ENCODE results near the gene MTREX.

The MTREX gene

GRCh38 chr5:55385846-55386245 is 78.1 kb downstream of the MTREX start:
- no peak for FAIRE-seq

DNA sequence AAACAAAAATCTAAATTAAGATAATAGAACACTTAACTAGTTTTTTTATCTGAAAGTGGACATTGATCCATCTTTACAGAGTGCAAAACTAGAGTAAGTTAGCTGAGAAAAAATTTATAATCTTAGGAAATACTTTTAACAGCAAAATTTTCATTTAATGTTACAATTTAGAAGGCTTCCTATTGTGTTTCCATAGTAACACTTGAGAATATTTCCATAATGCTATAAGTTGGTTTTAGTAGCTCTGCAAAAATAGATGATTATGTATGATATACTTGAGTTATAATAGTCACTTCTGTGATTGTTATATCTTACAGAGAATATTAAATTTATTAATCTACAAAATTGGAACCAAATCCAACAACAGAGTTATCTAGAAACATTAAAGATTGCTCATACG is 78.6 kb downstream of the MTREX start:
- FAIRE-seq = peak; percentile 19

DNA sequence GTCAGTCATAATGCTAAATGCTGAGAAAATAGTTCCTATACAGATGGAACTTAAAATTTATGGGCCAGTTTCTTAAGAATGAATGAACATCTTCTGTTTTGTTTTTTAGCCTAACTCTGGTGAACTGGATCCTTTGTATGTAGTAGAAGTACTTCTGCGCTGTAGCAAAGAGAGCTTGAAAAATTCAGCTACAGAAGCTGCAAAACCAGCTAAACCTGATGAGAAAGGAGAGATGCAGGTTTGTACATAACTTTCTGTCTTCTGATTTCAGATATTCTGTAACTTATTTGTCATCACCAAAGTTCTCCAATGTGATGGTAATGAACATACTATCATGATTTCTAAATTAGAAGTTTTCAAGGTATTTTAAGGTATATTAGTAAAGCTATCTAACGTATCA is 80.1 kb downstream of the MTREX start:
- no peak for FAIRE-seq

DNA sequence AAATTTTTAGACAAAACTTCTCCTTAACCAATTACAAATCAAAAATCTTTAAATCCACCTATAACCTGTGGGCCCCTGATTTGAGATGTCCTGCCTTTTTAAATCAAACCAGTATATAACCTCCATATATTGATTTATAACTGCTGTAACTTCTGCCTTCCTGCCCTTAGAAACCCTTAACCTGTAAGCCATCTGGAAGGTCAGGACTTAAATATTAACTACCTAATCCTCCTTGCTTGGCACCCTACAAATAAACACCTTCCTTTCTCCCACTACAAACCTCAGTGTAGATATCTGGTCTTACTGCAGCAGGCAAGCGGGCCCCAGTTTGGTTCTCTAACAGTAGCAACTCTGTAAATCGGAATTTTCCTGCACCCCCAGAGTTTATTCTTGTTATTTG is 83.9 kb downstream of the MTREX start:
- no peak for FAIRE-seq

DNA sequence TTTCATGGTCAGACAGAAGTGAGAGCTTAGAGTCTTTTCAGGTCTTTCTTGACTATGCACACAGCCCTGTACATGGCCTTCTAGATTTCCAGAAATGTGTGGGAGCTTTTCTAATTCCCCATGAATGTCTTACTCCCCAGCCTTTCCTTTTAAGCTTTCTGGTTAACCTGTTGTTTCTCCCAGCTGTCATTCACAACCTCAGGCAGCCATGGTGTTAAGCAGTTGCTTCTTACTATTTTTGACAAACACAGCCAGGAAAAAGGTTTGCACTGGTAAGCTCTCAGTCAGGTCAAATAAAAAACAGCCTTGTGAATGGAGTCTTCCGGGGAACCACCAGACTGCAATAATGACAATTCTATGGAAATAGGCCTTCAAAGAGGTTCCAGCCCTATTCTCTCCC is 84.9 kb downstream of the MTREX start:
- FAIRE-seq = no peak

GRCh38 chr5:55393501-55394175 is 85.8 kb downstream of the MTREX start:
- no peak for FAIRE-seq

- FAIRE-seq = no peak
Observed at GRCh38 chr5:55402199-55402598, 94.4 kb downstream of the MTREX start.

DNA sequence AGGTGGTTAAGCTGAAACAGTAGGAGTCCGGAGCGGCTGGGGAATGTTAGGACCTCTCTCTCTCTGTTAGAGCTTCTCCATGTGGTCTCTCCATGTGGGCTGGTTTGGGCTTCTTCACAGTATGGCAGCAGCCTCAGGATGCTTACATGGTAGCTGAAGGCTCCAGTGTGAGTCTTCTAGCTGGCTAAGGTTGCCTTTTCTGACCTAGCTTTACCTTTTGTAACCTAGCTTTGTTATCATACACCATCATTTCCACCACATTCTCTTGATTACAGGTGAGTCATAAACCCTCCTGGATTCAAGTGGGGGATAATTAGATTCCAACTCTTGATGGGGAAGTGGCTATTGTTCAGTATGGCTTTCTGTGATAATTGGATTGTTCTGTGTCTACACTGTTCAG is 98.5 kb downstream of the MTREX start:
- FAIRE-seq = no peak

DNA sequence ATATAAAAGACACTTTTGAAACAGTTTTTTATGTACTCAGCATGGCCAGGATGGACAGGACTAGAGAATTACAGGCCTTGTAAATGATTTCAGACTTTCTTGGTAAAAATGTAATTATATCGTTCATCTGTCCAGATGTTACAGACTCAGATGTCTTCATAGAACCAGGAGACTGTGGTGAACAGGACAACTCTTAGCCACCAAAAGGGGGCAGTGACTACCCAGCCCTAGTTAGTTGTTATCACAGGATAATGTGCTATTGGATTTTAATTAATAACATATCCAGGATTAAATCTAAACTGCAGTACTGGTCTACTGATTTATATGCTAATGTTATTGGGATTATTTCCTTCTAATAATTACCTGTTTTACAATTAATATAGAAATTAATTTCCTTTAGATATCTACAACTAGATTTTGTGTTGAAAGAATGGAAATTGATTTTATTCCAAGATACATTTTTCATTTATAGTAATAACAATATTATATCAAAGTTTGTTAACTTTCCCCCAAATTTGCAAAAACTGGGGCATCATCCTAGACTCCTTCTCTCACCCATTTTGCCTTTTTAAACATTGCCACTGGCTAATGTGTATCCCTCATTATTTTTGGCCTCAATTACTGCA is 99.4 kb downstream of the MTREX start:
- peak; percentile 68 for FAIRE-seq

- no peak for FAIRE-seq
Observed at GRCh38 chr5:55407984-55408383, 100.2 kb downstream of the MTREX start.

- no peak for FAIRE-seq
Observed at GRCh38 chr5:55409775-55410174, 102.0 kb downstream of the MTREX start.

DNA sequence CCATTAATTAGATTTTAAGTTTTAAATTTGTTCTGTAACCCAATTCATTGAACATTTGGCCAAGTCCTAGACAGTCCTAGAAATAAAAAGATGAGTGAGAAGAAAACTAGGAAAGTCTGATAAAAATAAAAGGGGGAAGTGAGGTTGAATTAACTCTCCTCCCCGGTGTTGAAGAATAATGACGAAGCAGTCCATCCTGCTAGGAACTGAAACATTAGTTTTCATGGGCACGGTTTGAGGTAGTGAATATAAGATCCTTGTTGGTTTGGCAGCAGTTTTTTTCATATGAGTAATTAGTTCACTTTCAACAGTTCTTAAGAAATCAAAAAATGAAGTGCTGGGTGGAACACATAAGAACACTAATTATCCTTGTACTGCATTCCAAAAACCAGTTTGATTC is 103.1 kb downstream of the MTREX start:
- no peak for FAIRE-seq

- FAIRE-seq = no peak
Observed at GRCh38 chr5:55411876-55412275, 104.1 kb downstream of the MTREX start.

DNA sequence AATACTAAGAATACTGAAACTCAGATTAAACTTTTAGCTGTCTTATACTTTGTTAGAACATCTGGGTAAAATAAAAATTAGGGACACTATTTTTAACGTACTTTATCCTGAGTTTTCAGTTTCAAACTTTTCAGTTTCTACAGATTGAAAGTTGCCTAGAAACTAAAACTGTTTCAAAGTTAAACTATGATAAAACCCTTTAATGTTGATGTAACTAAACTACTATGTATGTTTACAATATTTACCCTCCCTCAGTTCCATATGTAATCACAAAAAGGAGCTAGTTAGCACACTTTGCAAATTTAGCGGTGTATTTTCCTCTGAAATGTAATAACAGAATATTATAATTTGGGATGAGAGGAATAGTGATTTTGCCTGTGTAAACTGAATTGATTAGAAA is 105.9 kb downstream of the MTREX start:
- FAIRE-seq = no peak

GRCh38 chr5:55415071-55415470 is 107.3 kb downstream of the MTREX start:
- FAIRE-seq = no peak

DNA sequence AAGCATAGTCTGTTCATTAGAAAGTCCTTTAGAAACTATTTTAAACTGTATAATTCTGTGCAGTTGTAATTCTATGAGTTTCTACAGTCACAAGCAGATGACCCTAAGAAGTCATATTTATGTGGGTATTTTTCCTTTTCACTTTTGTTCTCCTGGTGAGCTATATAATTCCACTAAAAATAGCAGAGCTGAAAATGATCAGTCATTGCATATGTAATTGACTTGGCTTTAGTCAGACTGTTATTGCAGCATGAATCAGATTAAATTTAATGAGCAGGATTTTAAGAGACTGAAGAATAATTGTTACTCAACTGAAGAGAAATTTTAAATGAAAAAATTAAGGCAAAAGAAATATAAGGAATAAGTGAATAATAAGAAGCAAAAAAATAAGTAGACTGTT is 108.5 kb downstream of the MTREX start:
- FAIRE-seq = peak; percentile 3

- no peak for FAIRE-seq
Observed at GRCh38 chr5:55418994-55419968, 111.5 kb downstream of the MTREX start.

DNA sequence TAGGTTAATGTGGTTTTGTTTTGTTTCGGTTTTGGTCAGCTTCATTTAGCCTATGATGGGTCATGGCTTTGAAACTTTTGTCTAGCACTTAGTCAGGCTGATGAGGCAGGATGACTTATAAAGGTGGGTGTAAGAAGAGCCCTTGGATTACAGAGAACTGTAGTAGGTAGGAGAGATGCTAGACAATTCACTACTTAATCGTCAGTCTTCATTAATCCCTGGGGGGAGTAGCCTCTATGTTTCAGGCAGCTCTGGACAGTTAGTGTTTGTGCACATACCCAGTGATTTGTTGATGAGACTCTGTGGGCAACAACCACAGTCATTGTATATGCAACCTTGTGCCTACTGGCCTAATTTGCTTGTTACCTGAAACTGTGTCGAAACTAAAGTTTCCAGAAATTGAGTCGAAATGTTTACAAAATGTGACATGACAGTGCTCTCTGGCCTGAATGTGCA is 113.3 kb downstream of the MTREX start:
- FAIRE-seq = no peak

GRCh38 chr5:55426455-55426854 is 118.7 kb downstream of the MTREX start:
- no peak for FAIRE-seq

DNA sequence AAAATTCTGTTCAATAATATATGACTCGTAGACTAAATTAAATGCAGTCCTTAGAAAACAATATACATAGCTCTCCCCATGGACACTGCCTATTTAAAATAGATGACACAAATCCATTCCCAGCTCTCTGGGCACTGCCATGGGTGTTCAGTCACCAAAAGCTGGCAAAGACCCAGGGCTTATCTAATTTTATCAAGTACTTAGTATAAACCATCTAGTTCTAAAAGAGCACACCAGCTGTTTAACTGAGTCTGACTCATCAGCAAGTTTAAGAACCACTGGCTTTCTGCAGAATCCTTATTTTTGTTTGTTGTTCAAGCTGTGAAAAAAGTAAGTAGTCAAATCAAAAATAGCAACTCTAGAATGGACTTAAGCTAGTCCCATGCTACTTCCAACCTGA is 119.4 kb downstream of the MTREX start:
- no peak for FAIRE-seq

DNA sequence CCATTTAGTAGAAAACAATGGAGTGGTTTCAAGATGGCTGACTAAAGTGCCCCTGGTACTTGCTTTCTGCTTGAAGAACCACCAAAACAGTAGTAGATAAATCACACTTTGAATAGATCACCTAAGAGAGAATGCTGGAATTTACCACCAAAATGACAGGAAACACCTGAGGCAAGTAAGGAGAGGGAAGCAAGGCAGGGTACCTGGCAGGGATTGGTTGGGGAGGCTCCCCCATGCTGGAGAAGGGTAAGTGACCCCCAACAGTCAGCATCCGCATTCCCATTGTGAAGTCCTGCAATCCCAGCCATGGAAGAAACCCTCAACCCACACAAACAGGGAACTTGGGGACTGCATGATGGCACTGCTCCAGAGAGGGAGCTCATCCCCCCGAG is 121.4 kb downstream of the MTREX start:
- FAIRE-seq = no peak

GRCh38 chr5:55429613-55430253 is 121.9 kb downstream of the MTREX start:
- FAIRE-seq = no peak

DNA sequence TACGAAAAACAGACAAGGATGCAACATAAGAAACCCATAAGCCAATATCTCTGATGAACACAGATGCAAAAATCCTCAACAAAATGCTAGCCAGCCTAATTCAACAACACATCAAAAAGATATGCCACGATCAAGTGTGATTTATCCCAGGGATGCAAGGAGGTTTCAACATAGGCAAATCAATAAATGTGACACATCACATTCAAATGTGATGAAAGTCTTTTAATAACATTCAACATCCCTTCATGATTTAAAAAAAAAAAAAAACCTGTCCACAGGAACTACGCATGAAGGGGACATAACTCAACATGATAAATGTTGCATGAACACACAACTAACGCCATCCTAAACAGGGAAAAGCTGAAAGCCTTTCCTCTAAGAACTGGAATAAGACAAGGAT is 124.8 kb downstream of the MTREX start:
- FAIRE-seq = no peak

All from A204.1 (cell line).